Fibroblast of skin of right biceps (primary cell): ENCODE data around the gene MEPE.

Experiments
- DNase-seq: peaks from one replicate; pipeline ENCODE4 v3.0.0-alpha.2; 2013

The MEPE gene, protein sequence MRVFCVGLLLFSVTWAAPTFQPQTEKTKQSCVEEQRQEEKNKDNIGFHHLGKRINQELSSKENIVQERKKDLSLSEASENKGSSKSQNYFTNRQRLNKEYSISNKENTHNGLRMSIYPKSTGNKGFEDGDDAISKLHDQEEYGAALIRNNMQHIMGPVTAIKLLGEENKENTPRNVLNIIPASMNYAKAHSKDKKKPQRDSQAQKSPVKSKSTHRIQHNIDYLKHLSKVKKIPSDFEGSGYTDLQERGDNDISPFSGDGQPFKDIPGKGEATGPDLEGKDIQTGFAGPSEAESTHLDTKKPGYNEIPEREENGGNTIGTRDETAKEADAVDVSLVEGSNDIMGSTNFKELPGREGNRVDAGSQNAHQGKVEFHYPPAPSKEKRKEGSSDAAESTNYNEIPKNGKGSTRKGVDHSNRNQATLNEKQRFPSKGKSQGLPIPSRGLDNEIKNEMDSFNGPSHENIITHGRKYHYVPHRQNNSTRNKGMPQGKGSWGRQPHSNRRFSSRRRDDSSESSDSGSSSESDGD

DNA sequence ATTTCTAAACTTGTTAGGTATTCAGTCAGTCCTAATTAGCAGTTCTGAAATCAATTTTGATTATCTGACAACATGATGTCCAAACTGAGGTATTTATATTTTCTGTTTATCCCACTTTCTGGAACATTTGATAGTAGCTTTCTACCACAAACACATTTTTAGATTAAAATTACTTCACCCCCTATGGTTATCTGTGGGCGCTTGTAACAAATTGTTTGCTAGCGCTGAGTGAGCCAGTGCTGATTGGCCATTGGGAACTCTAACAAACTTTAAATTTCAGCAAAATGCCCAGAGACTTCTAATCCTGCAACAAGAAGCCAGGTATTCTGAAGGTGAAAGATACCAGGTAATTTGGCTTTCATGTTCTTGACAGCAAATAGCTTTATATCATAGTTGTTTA lies at the start of gene MEPE:
Gene MEPE (plus strand): TSS at position 301 of the 400 bp plus-strand sequence. CDS start 1,746 bp downstream, outside the sequence.
- DNase-seq = no peak

GRCh38 chr4:87783781-87784180 lies 49.0 kb upstream of the MEPE start:
- DNase-seq = no peak

- DNase-seq = no peak
These were observed 46.8 kb upstream of the MEPE start for GRCh38 chr4:87785731-87786509.

DNA sequence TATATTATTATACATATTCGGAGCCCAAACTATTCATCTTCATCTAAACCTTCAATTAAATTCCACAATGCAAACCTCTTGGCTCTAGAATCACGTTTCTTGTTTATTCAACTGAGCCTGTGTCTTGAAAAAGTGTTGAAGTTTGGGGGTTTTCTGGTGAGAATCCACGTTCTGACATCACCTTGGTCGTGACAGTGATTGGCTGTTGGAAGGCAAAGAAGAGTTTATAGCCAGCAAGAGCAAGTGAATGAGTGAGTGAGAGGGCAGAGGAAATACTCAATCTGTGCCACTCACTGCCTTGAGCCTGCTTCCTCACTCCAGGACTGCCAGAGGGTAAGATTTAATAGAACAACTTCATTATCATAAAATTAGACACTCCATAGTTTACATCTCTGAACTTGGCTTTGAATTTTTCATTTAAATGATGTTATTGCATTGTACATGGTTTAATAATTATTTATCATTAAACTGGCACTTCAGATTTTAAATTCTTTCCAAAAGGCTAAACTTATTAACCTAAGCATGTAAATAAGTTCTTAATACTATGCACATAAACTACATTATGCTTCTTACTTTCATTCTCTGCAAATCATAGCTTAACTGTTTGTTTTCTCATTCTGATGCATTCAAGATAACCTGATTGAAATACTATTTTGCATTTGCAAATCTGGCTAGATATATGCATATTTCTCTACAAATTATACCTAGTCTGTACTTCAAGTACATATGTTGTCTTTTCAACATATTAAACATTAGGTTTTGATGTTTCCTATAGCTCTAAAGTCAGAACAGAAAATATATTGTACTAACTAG lies 33.3 kb upstream of the MEPE start, which contains the start of gene IBSP:
Gene IBSP (plus strand): TSS at position 254 of the 813 bp plus-strand sequence. CDS start 2,808 bp downstream, outside the sequence.
- DNase-seq = no peak

- DNase-seq = no peak
These were observed 29.9 kb upstream of the MEPE start for GRCh38 chr4:87802858-87803257.

GRCh38 chr4:87803421-87803820 lies 29.3 kb upstream of the MEPE start:
- no peak for DNase-seq

- DNase-seq = no peak
These were observed 27.9 kb upstream of the MEPE start for GRCh38 chr4:87804871-87805270.

DNA sequence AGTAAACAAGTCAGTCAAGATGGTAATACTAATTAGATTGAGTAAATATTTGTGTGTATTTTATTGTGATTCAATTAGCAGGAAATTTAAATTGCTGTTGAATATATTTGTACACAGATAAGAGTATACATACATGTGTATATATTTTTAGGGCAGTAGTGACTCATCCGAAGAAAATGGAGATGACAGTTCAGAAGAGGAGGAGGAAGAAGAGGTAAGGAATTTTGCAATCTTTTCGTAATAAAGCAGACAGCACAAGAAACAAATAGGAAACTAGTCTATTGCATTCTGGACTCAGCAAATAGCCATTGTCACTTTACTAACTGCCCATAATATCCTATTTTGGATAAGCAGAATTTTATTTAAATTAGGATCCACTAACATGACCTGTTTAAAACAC lies 26.8 kb upstream of the MEPE start:
- DNase-seq = peak; percentile 59

DNA sequence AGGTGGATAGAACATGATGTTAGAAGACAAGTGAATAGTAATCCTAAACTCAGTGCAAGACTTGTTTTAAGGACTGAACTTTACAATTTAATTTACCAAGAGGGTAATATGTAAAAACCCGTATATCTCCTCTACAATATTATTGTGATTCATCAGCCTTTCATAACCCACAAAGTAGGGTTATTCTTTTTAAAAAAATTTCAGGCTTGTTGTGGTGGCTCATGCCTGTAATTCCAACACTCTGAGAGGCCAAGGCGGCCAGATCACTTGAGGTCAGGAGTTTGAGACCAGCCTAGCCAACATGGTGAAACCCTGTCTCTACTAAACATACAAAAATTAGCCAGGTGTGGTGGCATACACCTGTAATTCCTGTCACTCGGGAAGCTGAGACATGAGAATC lies 26.2 kb upstream of the MEPE start:
- DNase-seq = peak; percentile 76

- DNase-seq = peak; percentile 30
These were observed 25.4 kb upstream of the MEPE start for GRCh38 chr4:87807402-87807801.

DNA sequence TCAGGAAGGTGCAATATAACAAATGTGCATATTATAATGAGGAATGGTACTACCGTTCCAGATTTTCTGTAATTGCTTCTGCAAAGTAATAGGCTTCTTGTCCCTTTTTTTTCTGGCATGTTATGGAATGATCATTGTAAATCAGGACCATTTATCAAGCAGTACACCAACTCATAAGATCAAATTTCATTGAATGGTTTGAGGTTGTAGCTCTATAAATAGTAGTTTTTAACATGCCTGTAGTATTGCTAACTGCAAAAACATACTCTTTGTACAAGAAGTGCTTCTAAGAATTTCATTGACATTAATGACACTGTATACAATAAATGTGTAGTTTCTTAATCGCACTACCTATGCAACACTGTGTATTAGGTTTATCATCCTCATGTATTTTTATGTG lies 20.8 kb upstream of the MEPE start:
- peak; percentile 59 for DNase-seq

DNA sequence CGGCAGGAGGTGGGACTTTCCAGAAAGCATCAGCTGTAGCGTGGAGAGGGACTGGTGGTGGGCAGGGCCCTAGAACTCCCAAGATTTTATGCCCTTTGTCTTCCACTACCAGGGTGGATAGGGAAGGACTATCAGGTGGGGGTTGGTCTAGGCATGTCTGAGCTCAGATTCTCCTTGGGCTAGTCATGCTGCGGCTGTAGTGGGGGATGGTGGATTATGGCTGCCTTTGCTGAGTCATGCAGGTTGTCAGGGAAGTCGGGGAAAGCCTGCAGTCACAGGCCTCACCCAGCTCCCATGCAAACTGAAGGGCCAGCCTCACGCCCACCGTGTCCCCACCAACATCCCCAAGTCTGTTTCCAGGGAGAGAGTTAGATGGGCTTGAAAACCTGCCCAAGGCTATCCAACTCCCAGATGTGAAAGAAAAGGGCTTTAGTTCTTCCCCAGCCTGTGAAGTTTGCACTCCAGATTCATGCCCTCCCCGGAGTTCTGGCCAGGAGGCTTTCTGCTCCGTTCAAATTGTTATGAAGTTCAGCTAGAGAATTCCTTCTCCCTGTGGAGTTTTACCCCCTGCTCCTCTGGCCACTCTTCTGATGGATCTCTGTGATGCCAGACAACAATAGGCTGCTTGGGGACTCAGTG lies 13.4 kb upstream of the MEPE start:
- peak; percentile 98 for DNase-seq

GRCh38 chr4:87823200-87823599 lies 9.6 kb upstream of the MEPE start:
- DNase-seq = no peak

GRCh38 chr4:87823724-87824123 lies 9.0 kb upstream of the MEPE start:
- DNase-seq = no peak

DNA sequence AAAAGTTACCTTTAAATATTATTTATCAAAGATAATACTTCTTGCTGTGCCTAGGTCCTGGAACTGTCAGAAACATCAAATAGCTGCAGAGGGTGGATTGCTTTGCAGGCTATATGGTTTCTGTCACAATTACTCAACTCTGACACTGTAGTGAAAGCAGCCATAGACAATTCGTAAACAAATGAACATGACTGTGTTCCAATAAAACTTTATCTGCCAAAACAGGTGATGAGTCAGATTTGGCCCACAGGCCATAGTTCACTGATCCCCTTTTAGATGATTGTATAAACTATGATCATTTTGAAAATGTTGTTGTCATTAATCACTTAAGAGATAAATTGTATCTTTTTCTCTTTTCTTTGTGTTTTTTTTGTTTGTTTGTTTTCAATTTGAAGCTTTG lies 8.4 kb upstream of the MEPE start:
- DNase-seq = no peak

- no peak for DNase-seq
These were observed 1.6 kb downstream of the MEPE start for GRCh38 chr4:87834401-87834800.

- peak; percentile 36 for DNase-seq
These were observed 2.4 kb downstream of the MEPE start for GRCh38 chr4:87835197-87835596.

DNA sequence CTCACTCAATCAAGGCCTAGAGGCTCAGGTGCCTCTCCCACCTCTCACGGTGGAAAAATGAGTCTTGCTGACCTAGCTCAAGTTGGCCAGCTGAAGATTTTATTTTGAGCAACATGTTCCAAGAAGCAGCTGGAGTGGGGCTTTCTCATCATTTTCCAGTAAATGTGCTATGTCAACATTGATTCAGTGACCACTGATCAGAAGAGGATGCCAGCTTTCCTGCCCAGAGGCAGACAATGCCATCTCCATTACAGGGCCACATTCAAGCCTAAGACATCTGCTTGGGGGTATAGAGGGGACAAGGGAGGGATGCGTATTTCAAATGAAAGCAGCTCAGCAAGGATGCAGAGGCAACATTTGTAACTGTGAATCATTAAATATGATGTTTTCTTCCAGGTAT lies 3.0 kb downstream of the MEPE start:
- DNase-seq = no peak

GRCh38 chr4:87838205-87838604 lies 5.4 kb downstream of the MEPE start:
- no peak for DNase-seq

DNA sequence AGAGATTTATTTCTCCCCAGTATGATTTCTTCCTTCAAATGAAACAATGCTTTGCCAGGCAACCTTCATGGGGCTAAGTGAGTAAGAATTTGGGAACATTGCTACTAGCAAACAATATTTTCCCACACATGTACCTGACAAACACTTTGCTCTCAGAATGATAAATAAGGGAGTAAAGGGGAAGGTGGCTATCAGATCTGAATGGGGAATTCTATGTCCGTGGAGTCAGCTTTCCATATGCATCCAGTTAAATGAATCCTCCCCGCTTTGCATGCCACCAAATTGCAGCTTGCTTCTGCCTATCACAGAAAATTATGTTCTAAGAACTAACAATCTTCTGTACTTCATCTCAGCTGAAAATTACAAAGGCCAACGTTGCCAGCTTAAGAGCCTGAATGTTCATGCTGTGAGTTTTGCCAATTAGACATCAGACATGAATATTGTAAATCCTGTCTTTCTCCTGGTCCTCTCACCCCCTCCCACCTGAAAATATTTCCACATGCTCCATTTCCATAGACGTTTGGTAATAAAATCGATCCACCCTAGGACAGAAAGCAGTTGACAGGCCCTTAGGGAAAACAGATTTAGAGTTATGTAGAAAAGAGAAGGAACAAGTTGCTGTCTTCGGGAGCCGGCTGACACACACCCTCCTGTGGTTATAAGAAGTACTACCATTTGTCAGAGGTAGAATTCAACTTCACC lies 6.3 kb downstream of the MEPE start:
- peak; percentile 46 for DNase-seq

DNA sequence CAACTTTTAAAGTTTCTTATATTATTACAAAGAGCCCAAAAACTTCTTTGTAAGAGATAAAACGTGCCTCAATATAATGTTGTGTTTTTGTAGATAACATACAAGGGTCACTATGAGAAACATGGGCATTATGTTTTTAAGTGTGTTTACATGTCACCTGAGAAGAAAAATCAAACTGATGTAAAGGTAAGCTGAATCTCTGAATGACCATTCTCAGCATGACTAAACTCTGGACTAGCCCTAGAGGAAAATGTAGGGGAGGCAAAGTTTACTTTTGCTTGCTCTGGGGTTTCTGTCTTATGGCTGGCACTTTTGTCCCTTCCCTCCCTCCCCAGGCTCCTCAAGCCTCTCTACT lies 6.8 kb downstream of the MEPE start:
- no peak for DNase-seq

GRCh38 chr4:87840149-87840548 lies 7.4 kb downstream of the MEPE start:
- DNase-seq = no peak
